ENCODE measurements around the gene DNAJB14.

The DNAJB14 gene

DNA sequence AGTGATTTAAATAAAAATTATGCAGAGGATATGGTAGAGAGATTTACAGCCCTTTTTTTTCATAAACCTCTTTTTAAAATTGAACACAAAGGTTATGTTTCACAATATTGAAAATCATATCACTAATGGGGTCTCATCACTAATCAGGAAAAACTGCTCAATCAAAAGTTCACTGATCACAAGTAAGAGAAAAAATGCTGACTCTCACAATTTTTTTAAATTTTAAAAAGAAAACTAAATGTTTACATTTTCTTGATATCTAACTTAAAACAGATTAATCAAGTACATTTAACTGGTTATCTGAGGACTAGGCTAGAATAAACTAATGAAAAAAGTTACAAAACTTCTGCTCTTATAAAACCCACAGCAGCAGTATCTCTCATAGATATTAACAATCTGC, 60.7 kb downstream of the DNAJB14 start:
- TF ChIP-seq, protein P1, sequence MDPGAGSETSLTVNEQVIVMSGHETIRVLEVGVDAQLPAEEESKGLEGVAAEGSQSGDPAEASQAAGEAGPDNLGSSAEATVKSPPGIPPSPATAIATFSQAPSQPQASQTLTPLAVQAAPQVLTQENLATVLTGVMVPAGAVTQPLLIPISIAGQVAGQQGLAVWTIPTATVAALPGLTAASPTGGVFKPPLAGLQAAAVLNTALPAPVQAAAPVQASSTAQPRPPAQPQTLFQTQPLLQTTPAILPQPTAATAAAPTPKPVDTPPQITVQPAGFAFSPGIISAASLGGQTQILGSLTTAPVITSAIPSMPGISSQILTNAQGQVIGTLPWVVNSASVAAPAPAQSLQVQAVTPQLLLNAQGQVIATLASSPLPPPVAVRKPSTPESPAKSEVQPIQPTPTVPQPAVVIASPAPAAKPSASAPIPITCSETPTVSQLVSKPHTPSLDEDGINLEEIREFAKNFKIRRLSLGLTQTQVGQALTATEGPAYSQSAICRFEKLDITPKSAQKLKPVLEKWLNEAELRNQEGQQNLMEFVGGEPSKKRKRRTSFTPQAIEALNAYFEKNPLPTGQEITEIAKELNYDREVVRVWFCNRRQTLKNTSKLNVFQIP (CRISPR knock-in tag; IDR thresholded peaks at IDR 0.05; ENCODE audit: borderline replicate concordance, low read depth) = no peak
- TF ChIP-seq BACH2 (CRISPR knock-in tag; IDR thresholded peaks at IDR 0.05; ENCODE audit: borderline replicate concordance) (no peak), GLIS3 (CRISPR knock-in tag; IDR thresholded peaks at IDR 0.05) (no peak), PPARA (CRISPR knock-in tag; IDR thresholded peaks at IDR 0.05; ENCODE audit: borderline replicate concordance) (no peak), ARNTL (CRISPR knock-in tag; IDR thresholded peaks at IDR 0.05; ENCODE audit: borderline replicate concordance, low read depth) (no peak)
- ATAC-seq = no peak

DNA sequence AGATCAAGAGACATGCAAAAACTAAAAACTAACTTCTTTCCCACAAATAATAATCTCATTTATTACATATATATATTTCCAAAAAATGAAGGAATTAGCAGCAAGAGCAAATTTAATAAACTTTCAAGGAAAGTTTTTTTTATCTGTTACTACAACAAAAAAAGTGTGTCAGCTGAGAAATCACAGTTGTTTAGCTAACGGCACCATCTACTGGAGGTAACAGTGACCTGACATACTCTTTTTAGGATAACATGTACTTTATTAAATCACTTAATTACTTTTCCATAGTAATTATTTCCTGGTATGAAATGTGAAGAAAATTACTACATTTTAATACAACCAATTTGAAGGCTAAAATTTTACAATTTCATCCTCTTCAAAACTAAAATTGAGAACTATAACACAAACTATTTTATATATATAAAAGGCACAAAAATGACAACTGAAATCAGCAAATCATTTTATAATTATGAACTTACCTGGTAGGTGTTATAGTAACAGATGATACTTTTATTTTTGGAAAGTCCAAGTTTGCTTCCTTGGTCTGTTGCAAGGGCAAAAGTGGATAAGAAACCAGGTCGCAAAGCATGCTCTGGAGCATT, 61.3 kb downstream of the DNAJB14 start:
- ATAC-seq = peak; percentile 53; the same call in 1 of the 3 replicates
- TF ChIP-seq TOX (CRISPR knock-in tag; IDR thresholded peaks at IDR 0.05; ENCODE audit: borderline replicate concordance) (no peak), SNAI2 (CRISPR knock-in tag; IDR thresholded peaks at IDR 0.05) (no peak), ESRRG (CRISPR knock-in tag; IDR thresholded peaks at IDR 0.05) (no peak), ZNF8 (CRISPR knock-in tag; IDR thresholded peaks at IDR 0.05) (no peak), ZNF565 (CRISPR knock-in tag; conservative IDR thresholded peaks at IDR 0.05; ENCODE audit: low read depth) (no peak), ZFP3 (CRISPR knock-in tag; IDR thresholded peaks at IDR 0.05) (no peak), ZNF70 (CRISPR knock-in tag; IDR thresholded peaks at IDR 0.05) (no peak), ZFP30 (CRISPR knock-in tag; IDR thresholded peaks at IDR 0.05) (no peak), TCF4 (CRISPR knock-in tag; IDR thresholded peaks at IDR 0.05; ENCODE audit: borderline replicate concordance) (no peak), ZC3H10 (CRISPR knock-in tag; IDR thresholded peaks at IDR 0.05) (no peak), ARNTL (CRISPR knock-in tag; IDR thresholded peaks at IDR 0.05; ENCODE audit: borderline replicate concordance, low read depth) (no peak), RARB (CRISPR knock-in tag; IDR thresholded peaks at IDR 0.05) (no peak)
- TF ChIP-seq, protein P2, sequence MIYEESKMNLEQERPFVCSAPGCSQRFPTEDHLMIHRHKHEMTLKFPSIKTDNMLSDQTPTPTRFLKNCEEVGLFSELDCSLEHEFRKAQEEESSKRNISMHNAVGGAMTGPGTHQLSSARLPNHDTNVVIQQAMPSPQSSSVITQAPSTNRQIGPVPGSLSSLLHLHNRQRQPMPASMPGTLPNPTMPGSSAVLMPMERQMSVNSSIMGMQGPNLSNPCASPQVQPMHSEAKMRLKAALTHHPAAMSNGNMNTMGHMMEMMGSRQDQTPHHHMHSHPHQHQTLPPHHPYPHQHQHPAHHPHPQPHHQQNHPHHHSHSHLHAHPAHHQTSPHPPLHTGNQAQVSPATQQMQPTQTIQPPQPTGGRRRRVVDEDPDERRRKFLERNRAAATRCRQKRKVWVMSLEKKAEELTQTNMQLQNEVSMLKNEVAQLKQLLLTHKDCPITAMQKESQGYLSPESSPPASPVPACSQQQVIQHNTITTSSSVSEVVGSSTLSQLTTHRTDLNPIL (CRISPR knock-in tag; IDR thresholded peaks at IDR 0.05; ENCODE audit: low read depth) = no peak
- TF ChIP-seq, protein P3, sequence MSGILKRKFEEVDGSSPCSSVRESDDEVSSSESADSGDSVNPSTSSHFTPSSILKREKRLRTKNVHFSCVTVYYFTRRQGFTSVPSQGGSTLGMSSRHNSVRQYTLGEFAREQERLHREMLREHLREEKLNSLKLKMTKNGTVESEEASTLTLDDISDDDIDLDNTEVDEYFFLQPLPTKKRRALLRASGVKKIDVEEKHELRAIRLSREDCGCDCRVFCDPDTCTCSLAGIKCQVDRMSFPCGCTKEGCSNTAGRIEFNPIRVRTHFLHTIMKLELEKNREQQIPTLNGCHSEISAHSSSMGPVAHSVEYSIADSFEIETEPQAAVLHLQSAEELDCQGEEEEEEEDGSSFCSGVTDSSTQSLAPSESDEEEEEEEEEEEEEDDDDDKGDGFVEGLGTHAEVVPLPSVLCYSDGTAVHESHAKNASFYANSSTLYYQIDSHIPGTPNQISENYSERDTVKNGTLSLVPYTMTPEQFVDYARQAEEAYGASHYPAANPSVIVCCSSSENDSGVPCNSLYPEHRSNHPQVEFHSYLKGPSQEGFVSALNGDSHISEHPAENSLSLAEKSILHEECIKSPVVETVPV (CRISPR knock-in tag; IDR thresholded peaks at IDR 0.05) = no peak
- TF ChIP-seq, protein P4, sequence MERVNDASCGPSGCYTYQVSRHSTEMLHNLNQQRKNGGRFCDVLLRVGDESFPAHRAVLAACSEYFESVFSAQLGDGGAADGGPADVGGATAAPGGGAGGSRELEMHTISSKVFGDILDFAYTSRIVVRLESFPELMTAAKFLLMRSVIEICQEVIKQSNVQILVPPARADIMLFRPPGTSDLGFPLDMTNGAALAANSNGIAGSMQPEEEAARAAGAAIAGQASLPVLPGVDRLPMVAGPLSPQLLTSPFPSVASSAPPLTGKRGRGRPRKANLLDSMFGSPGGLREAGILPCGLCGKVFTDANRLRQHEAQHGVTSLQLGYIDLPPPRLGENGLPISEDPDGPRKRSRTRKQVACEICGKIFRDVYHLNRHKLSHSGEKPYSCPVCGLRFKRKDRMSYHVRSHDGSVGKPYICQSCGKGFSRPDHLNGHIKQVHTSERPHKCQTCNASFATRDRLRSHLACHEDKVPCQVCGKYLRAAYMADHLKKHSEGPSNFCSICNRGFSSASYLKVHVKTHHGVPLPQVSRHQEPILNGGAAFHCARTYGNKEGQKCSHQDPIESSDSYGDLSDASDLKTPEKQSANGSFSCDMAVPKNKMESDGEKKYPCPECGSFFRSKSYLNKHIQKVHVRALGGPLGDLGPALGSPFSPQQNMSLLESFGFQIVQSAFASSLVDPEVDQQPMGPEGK (CRISPR knock-in tag; IDR thresholded peaks at IDR 0.05; ENCODE audit: borderline replicate concordance) = no peak
- TF ChIP-seq, protein P5, sequence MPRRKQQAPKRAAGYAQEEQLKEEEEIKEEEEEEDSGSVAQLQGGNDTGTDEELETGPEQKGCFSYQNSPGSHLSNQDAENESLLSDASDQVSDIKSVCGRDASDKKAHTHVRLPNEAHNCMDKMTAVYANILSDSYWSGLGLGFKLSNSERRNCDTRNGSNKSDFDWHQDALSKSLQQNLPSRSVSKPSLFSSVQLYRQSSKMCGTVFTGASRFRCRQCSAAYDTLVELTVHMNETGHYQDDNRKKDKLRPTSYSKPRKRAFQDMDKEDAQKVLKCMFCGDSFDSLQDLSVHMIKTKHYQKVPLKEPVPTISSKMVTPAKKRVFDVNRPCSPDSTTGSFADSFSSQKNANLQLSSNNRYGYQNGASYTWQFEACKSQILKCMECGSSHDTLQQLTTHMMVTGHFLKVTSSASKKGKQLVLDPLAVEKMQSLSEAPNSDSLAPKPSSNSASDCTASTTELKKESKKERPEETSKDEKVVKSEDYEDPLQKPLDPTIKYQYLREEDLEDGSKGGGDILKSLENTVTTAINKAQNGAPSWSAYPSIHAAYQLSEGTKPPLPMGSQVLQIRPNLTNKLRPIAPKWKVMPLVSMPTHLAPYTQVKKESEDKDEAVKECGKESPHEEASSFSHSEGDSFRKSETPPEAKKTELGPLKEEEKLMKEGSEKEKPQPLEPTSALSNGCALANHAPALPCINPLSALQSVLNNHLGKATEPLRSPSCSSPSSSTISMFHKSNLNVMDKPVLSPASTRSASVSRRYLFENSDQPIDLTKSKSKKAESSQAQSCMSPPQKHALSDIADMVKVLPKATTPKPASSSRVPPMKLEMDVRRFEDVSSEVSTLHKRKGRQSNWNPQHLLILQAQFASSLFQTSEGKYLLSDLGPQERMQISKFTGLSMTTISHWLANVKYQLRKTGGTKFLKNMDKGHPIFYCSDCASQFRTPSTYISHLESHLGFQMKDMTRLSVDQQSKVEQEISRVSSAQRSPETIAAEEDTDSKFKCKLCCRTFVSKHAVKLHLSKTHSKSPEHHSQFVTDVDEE (CRISPR knock-in tag; IDR thresholded peaks at IDR 0.05) = no peak
- TF ChIP-seq, protein P1 (CRISPR knock-in tag; IDR thresholded peaks at IDR 0.05; ENCODE audit: borderline replicate concordance, low read depth) = no peak
